Thymus (tissue), 11 donors: ENCODE data around the gene GRB2. TPM values are rescaled to one million over a fixed set of nuclear protein-coding genes. Genes with fewer than 3 reads are reported as not detected.

ENCODE experiments used
- DNase-seq, 9 donors: peaks; one replicate each; pipeline ENCODE4 v3.0.0-alpha.2; 2013; ENCODE audit warnings: low spot score in 9 of 9, low read depth in 6 of 9, missing footprints in 1 of 9
- H3K27ac ChIP-seq, 2 donors: one replicate each; pipeline ENCODE4 v1.5.1; 2013; ENCODE audit warnings: control low read depth in 1 of 2, low read depth in 1 of 2, low read length in 1 of 2, mild to moderate bottlenecking in 1 of 2, moderate library complexity in 1 of 2
- H3K27me3 ChIP-seq, 2 donors: one replicate each; pipeline ENCODE4 v1.5.1; 2013; ENCODE audit warnings: low read length in 1 of 2; ENCODE audit not compliant: control insufficient read depth in 2 of 2, insufficient read depth in 1 of 2
- H3K36me3 ChIP-seq, 2 donors: one replicate each; pipeline ENCODE4 v1.5.1; 2013; ENCODE audit warnings: low read length in 1 of 2, mild to moderate bottlenecking in 1 of 2, moderate library complexity in 1 of 2; ENCODE audit not compliant: control insufficient read depth in 2 of 2, insufficient read depth in 2 of 2
- H3K4me1 ChIP-seq, 2 donors: one replicate each; pipeline ENCODE4 v1.5.1; 2013; ENCODE audit warnings: low read length in 2 of 2; ENCODE audit not compliant: control insufficient read depth in 2 of 2, insufficient read depth in 2 of 2
- H3K4me3 ChIP-seq, 2 donors: one replicate each; pipeline ENCODE4 v1.5.1; 2013; ENCODE audit warnings: low read length in 2 of 2, control low read depth in 1 of 2, mild to moderate bottlenecking in 1 of 2
- H3K9me3 ChIP-seq, 2 donors: one replicate each; pipeline ENCODE4 v1.5.1; 2013; ENCODE audit warnings: low read length in 1 of 2, mild to moderate bottlenecking in 1 of 2; ENCODE audit not compliant: control insufficient read depth in 2 of 2, insufficient read depth in 1 of 2
- WGBS: extraction: QIAGEN DNeasy Blood & Tissue Kit; methylation state at CpG from one replicate; pipeline ENCODE4 v1.1.7; 2013; 5-methylcytosine and 5-hydroxymethylcytosine counted together
- polyA plus RNA-seq: library from polyadenylated mRNA; stranded (reverse); fragments of 200-250 nt; gene quantifications from one replicate; pipeline ENCODE4 v1.2.3, GENCODE V29; 2013
- total RNA-seq: library from RNA; stranded (reverse); fragments of 120-200 nt; gene quantifications from one replicate; pipeline ENCODE4 v1.2.4, GENCODE V29; 2013
- donor health status: healthy.

The GRB2 gene
- total and polyA plus RNA-seq, 2 donors, result 65.1 to 79.4 TPM

DNA sequence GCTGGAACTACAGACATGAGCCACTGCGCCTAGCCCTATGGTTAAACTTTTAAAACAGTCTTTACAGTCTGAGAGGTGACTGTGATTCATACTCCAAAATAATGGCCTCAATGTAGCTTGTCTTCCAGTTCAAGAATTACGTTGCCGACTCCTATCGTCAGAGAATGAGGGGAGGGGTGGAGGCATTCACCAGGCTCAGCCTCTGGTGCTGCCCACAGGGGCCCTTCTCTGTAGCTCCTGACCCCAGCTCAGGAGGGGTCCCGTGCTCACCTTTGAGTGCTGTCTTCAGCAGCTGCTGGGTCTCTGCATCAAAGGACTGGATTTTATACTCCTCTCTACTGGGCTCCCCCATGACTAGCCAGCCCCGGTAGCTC is 135.6 kb downstream of the GRB2 start:
- Histone ChIP-seq H3K4me3 (peak overlapping the region; percentile 76), H3K27me3 (peaks cover 0 to 7% of the 10 kb centered on the region in 2 donors), H3K4me1 (peaks cover 13 to 30% of the 10 kb centered on the region in 2 donors), H3K27ac (peak overlapping the region in 1 of 2 donors; percentile 83), H3K36me3 (peaks cover 37 to 47% of the 10 kb centered on the region in 2 donors), H3K9me3 (no peaks in the 10 kb centered on the region)
- 33% methylated on average over 6 of the region's 6 CpGs for WGBS
- DNase-seq, result peak in 1 of 9 donors; percentile 20

Other genes starting within 250 kb of the GRB2 start
- gene SUMO2, start 222.7 kb downstream of the GRB2 start, total RNA-seq, result 342 TPM
- 135 TPM for gene SUMO2, start 222.7 kb downstream of the GRB2 start, polyA plus RNA-seq
- gene NUP85, start 200.0 kb downstream of the GRB2 start, total RNA-seq, result 54.5 TPM
- gene NUP85, start 200.0 kb downstream of the GRB2 start, polyA plus RNA-seq, result 88.3 TPM
- 18.1 TPM for gene GGA3, start 144.1 kb downstream of the GRB2 start, total RNA-seq
- 33.3 TPM for gene GGA3, start 144.1 kb downstream of the GRB2 start, polyA plus RNA-seq
- 62.8 TPM for gene MRPS7, start 143.8 kb downstream of the GRB2 start, total RNA-seq
- 39.1 TPM for gene MRPS7, start 143.8 kb downstream of the GRB2 start, polyA plus RNA-seq
- 22.8 TPM for gene MIF4GD, start 134.4 kb downstream of the GRB2 start, total RNA-seq
- gene MIF4GD, start 134.4 kb downstream of the GRB2 start, polyA plus RNA-seq, result 37.3 TPM
- gene SLC25A19, start 116.2 kb downstream of the GRB2 start, total RNA-seq, result 15.4 TPM
- gene SLC25A19, start 116.2 kb downstream of the GRB2 start, polyA plus RNA-seq, result 18.3 TPM
- 16.1 TPM for gene TMEM94, start 51.0 kb upstream of the GRB2 start, total RNA-seq
- gene TMEM94, start 51.0 kb upstream of the GRB2 start, polyA plus RNA-seq, result 64.5 TPM
- gene CASKIN2, start 109.9 kb upstream of the GRB2 start, total RNA-seq, result 1.0 TPM
- gene CASKIN2, start 109.9 kb upstream of the GRB2 start, polyA plus RNA-seq, result 5.4 TPM
- gene TSEN54, start 110.8 kb upstream of the GRB2 start, total RNA-seq, result 36.3 TPM
- 91.0 TPM for gene TSEN54, start 110.8 kb upstream of the GRB2 start, polyA plus RNA-seq
- gene LLGL2, start 120.0 kb upstream of the GRB2 start, total RNA-seq, result 5.3 TPM
- 36.6 TPM for gene LLGL2, start 120.0 kb upstream of the GRB2 start, polyA plus RNA-seq
- 31.3 TPM for gene MYO15B, start 182.1 kb upstream of the GRB2 start, total RNA-seq
- 448 TPM for gene MYO15B, start 182.1 kb upstream of the GRB2 start, polyA plus RNA-seq
- gene SMIM5, start 227.8 kb upstream of the GRB2 start, total RNA-seq, result 0.94 TPM
- gene SMIM5, start 227.8 kb upstream of the GRB2 start, polyA plus RNA-seq, result 7.3 TPM